Activated naive CD8-positive, alpha-beta T cell treated with anti-CD3 and anti-CD28 coated beads for 36 hours (primary cell): Measurements from ENCODE around the gene MPPE1. TPM values are rescaled to one million over a fixed set of nuclear protein-coding genes. Genes with fewer than 3 reads are reported as not detected.

Experiments
- DNase-seq: peaks from one replicate; pipeline ENCODE4 v3.0.0; 2021
- H3K27ac Mint-ChIP-seq: one replicate; pipeline ENCODE4 v1.8.0; 2022; ENCODE audit warnings: mild to moderate bottlenecking, moderate library complexity, mixed read lengths
- H3K27me3 Mint-ChIP-seq: one replicate; pipeline ENCODE4 v1.8.0; 2022; ENCODE audit warnings: mild to moderate bottlenecking, mixed read lengths
- H3K36me3 Mint-ChIP-seq: one replicate; pipeline ENCODE4 v1.8.0; 2021; ENCODE audit warnings: mild to moderate bottlenecking, mixed read lengths
- H3K4me1 Mint-ChIP-seq: one replicate; pipeline ENCODE4 v1.8.0; 2021; ENCODE audit warnings: mixed read lengths
- H3K4me3 Mint-ChIP-seq: one replicate; pipeline ENCODE4 v1.8.0; 2022; ENCODE audit warnings: mild to moderate bottlenecking, moderate library complexity, mixed read lengths
- H3K9me3 Mint-ChIP-seq: one replicate; pipeline ENCODE4 v1.8.0; 2022; ENCODE audit warnings: mixed read lengths
- total RNA-seq, 2 experiments: library from RNA; stranded (reverse); gene quantifications; one replicate each; pipeline ENCODE4 v1.2.3, GENCODE V29; 2021

MPPE1 gene
- total RNA-seq, 2 experiments from 2014 or later = 25.3 to 27.1 TPM

GRCh38 chr18:11880586-11881304 lies 27.4 kb downstream of the MPPE1 start:
- Mint-ChIP-seq H3K9me3 (no peaks in the 10 kb centered on the region), H3K27me3 (no peaks in the 10 kb centered on the region), H3K27ac (no peak overlapping the region), H3K4me1 (peaks cover 5% of the 10 kb centered on the region), H3K36me3 (no peaks in the 10 kb centered on the region), H3K4me3 (no peak overlapping the region)
- DNase-seq = no peak

- H3K4me1 Mint-ChIP-seq = peaks cover under 1% of the 10 kb centered on the region
- H3K27ac Mint-ChIP-seq = no peak overlapping the region
- DNase-seq = no peak
- H3K9me3 Mint-ChIP-seq = peaks cover 4% of the 10 kb centered on the region
- no peak overlapping the region for H3K4me3 Mint-ChIP-seq
- H3K27me3 Mint-ChIP-seq = no peaks in the 10 kb centered on the region
- H3K36me3 Mint-ChIP-seq = peaks cover 1% of the 10 kb centered on the region
These were observed 30.5 kb downstream of the MPPE1 start for GRCh38 chr18:11877497-11878135.

GRCh38 chr18:11874676-11875075 lies 33.4 kb downstream of the MPPE1 start:
- H3K27me3 Mint-ChIP-seq = no peaks in the 10 kb centered on the region

GRCh38 chr18:11873670-11874340 lies 34.3 kb downstream of the MPPE1 start:
- Mint-ChIP-seq H3K27me3 (no peaks in the 10 kb centered on the region), H3K4me3 (no peak overlapping the region), H3K36me3 (peaks cover 1% of the 10 kb centered on the region), H3K9me3 (peaks cover 4% of the 10 kb centered on the region), H3K4me1 (peaks cover 4% of the 10 kb centered on the region), H3K27ac (no peak overlapping the region)
- DNase-seq = no peak

More at GRCh38 chr18:11874676-11875075, 33.4 kb downstream of the MPPE1 start:
- Mint-ChIP-seq H3K36me3 (peaks cover 1% of the 10 kb centered on the region), H3K4me1 (peaks cover 4% of the 10 kb centered on the region), H3K27ac (no peak overlapping the region), H3K4me3 (no peak overlapping the region), H3K9me3 (peaks cover 4% of the 10 kb centered on the region)
- DNase-seq = no peak

- peaks cover 4% of the 10 kb centered on the region for H3K9me3 Mint-ChIP-seq
- no peak overlapping the region for H3K4me3 Mint-ChIP-seq
- H3K27me3 Mint-ChIP-seq = no peaks in the 10 kb centered on the region
- H3K4me1 Mint-ChIP-seq = peaks cover 4% of the 10 kb centered on the region
- no peak overlapping the region for H3K27ac Mint-ChIP-seq
- DNase-seq = no peak
- peaks cover 1% of the 10 kb centered on the region for H3K36me3 Mint-ChIP-seq
These were observed 35.5 kb downstream of the MPPE1 start for GRCh38 chr18:11872479-11873136.

GRCh38 chr18:11871501-11871900 lies 36.6 kb downstream of the MPPE1 start:
- no peak for DNase-seq
- H3K4me1 Mint-ChIP-seq = peaks cover 4% of the 10 kb centered on the region
- peaks cover 1% of the 10 kb centered on the region for H3K36me3 Mint-ChIP-seq
- peaks cover 4% of the 10 kb centered on the region for H3K9me3 Mint-ChIP-seq
- no peak overlapping the region for H3K4me3 Mint-ChIP-seq
- no peaks in the 10 kb centered on the region for H3K27me3 Mint-ChIP-seq
- no peak overlapping the region for H3K27ac Mint-ChIP-seq

- Mint-ChIP-seq H3K36me3 (no peaks in the 10 kb centered on the region), H3K9me3 (no peaks in the 10 kb centered on the region), H3K4me3 (no peak overlapping the region), H3K27ac (no peak overlapping the region), H3K27me3 (no peaks in the 10 kb centered on the region), H3K4me1 (peaks cover 4% of the 10 kb centered on the region)
- no peak for DNase-seq
These were observed 39.9 kb downstream of the MPPE1 start for GRCh38 chr18:11868230-11868629.

- H3K27me3 Mint-ChIP-seq = no peaks in the 10 kb centered on the region
- H3K27ac Mint-ChIP-seq = no peak overlapping the region
- H3K36me3 Mint-ChIP-seq = no peaks in the 10 kb centered on the region
- H3K4me3 Mint-ChIP-seq = no peak overlapping the region
- no peaks in the 10 kb centered on the region for H3K9me3 Mint-ChIP-seq
- H3K4me1 Mint-ChIP-seq = no peaks in the 10 kb centered on the region
- DNase-seq = no peak
These were observed 41.4 kb downstream of the MPPE1 start for GRCh38 chr18:11866764-11867163.

- Mint-ChIP-seq H3K4me1 (no peaks in the 10 kb centered on the region), H3K27me3 (no peaks in the 10 kb centered on the region), H3K9me3 (no peaks in the 10 kb centered on the region), H3K4me3 (no peak overlapping the region), H3K36me3 (no peaks in the 10 kb centered on the region), H3K27ac (no peak overlapping the region)
- DNase-seq = no peak
These were observed 41.8 kb downstream of the MPPE1 start for GRCh38 chr18:11866329-11866728.

- H3K4me3 Mint-ChIP-seq = no peak overlapping the region
- no peaks in the 10 kb centered on the region for H3K9me3 Mint-ChIP-seq
- H3K27ac Mint-ChIP-seq = no peak overlapping the region
- no peaks in the 10 kb centered on the region for H3K27me3 Mint-ChIP-seq
- no peaks in the 10 kb centered on the region for H3K36me3 Mint-ChIP-seq
- DNase-seq = no peak
- peaks cover 3% of the 10 kb centered on the region for H3K4me1 Mint-ChIP-seq
These were observed 43.0 kb downstream of the MPPE1 start for GRCh38 chr18:11865071-11865470.

- Mint-ChIP-seq H3K27ac (no peak overlapping the region), H3K4me1 (peaks cover 6% of the 10 kb centered on the region), H3K4me3 (no peak overlapping the region), H3K27me3 (no peaks in the 10 kb centered on the region), H3K9me3 (no peaks in the 10 kb centered on the region), H3K36me3 (no peaks in the 10 kb centered on the region)
- no peak for DNase-seq
These were observed 43.6 kb downstream of the MPPE1 start for GRCh38 chr18:11864471-11864870.

GRCh38 chr18:11862468-11863137 lies 45.5 kb downstream of the MPPE1 start:
- Mint-ChIP-seq H3K36me3 (no peaks in the 10 kb centered on the region), H3K9me3 (no peaks in the 10 kb centered on the region), H3K4me3 (no peak overlapping the region), H3K27me3 (no peaks in the 10 kb centered on the region), H3K4me1 (peaks cover 10% of the 10 kb centered on the region), H3K27ac (no peak overlapping the region)
- no peak for DNase-seq

- DNase-seq = no peak
- no peaks in the 10 kb centered on the region for H3K36me3 Mint-ChIP-seq
- H3K9me3 Mint-ChIP-seq = no peaks in the 10 kb centered on the region
- no peak overlapping the region for H3K4me3 Mint-ChIP-seq
- H3K27ac Mint-ChIP-seq = no peak overlapping the region
- no peaks in the 10 kb centered on the region for H3K27me3 Mint-ChIP-seq
- H3K4me1 Mint-ChIP-seq = peaks cover 10% of the 10 kb centered on the region
These were observed 46.4 kb downstream of the MPPE1 start for GRCh38 chr18:11861583-11862288.
